Astrocyte (in vitro differentiated cells and primary cell): ENCODE measurements around the gene ABLIM2. TPM values are rescaled to one million over a fixed set of nuclear protein-coding genes. Genes with fewer than 3 reads are reported as not detected.

Source experiments
- DNase-seq: peaks from one replicate; pipeline ENCODE4 v3.0.0-alpha.2; 2010; ENCODE audit warnings: low read depth
- FAIRE-seq: peaks from 2 replicates; lab custom pipeline; 2011; peaks lifted over from hg19 to GRCh38; lab: Jason Lieb, UNC
- H2AFZ ChIP-seq: 2 replicates; pipeline ENCODE4 v1.6.0; 2012; ENCODE audit warnings: low read depth, low read length, inconsistent platforms
- H3K27ac ChIP-seq: 2 replicates; pipeline ENCODE4 v1.5.1; 2011; ENCODE audit warnings: low read depth, low read length, inconsistent platforms
- H3K27me3 ChIP-seq: 2 replicates; pipeline ENCODE4 v1.6.0; 2011; ENCODE audit warnings: low read length, inconsistent platforms; ENCODE audit not compliant: insufficient read depth
- H3K36me3 ChIP-seq: 2 replicates; pipeline ENCODE4 v1.5.1; 2011; ENCODE audit warnings: low read length, inconsistent platforms; ENCODE audit not compliant: insufficient read depth
- H3K4me1 ChIP-seq: 2 replicates; pipeline ENCODE4 v1.5.1; 2011; ENCODE audit warnings: low read length, inconsistent platforms; ENCODE audit not compliant: insufficient read depth
- H3K4me2 ChIP-seq: 2 replicates; pipeline ENCODE4 v1.6.0; 2012; ENCODE audit warnings: low read length, inconsistent platforms
- H3K4me3 ChIP-seq: 2 replicates; pipeline ENCODE4 v1.5.1; 2011; ENCODE audit warnings: low read depth, mild to moderate bottlenecking, low read length, inconsistent platforms; ENCODE audit not compliant: insufficient read depth
- H3K79me2 ChIP-seq: 2 replicates; pipeline ENCODE4 v1.6.0; 2012; ENCODE audit warnings: mild to moderate bottlenecking, low read length, inconsistent platforms; ENCODE audit not compliant: insufficient read depth
- H3K9ac ChIP-seq: 2 replicates; pipeline ENCODE4 v1.6.0; 2012; ENCODE audit warnings: mild to moderate bottlenecking, low read length, inconsistent platforms
- H3K9me3 ChIP-seq: 2 replicates; pipeline ENCODE4 v1.5.1; 2012; ENCODE audit warnings: low read depth, mild to moderate bottlenecking, low read length, inconsistent platforms; ENCODE audit not compliant: insufficient read depth
- H4K20me1 ChIP-seq: 2 replicates; pipeline ENCODE4 v1.6.0; 2012; ENCODE audit warnings: low read length, inconsistent platforms; ENCODE audit not compliant: insufficient read depth
- H3K27ac Mint-ChIP-seq: one replicate; pipeline ENCODE4 v1.8.0; 2021; ENCODE audit warnings: mild to moderate bottlenecking, mixed read lengths; ENCODE audit not compliant: unreplicated experiment
- H3K27me3 Mint-ChIP-seq: one replicate; pipeline ENCODE4 v1.8.0; 2021; ENCODE audit warnings: low read depth, mixed read lengths; ENCODE audit not compliant: unreplicated experiment
- H3K36me3 Mint-ChIP-seq: one replicate; pipeline ENCODE4 v1.8.0; 2021; ENCODE audit warnings: low read depth, mixed read lengths; ENCODE audit not compliant: unreplicated experiment
- H3K4me1 Mint-ChIP-seq: one replicate; pipeline ENCODE4 v1.8.0; 2021; ENCODE audit warnings: low read depth, mixed read lengths; ENCODE audit not compliant: unreplicated experiment
- H3K4me3 Mint-ChIP-seq: one replicate; pipeline ENCODE4 v1.8.0; 2021; ENCODE audit warnings: mild to moderate bottlenecking, moderate library complexity, mixed read lengths; ENCODE audit not compliant: unreplicated experiment
- H3K9me3 Mint-ChIP-seq: one replicate; pipeline ENCODE4 v1.8.0; 2021; ENCODE audit warnings: mild to moderate bottlenecking, mixed read lengths; ENCODE audit not compliant: unreplicated experiment
- EZH2 ChIP-seq: IDR thresholded peaks from 2 replicates; pipeline ENCODE4 v1.6.1; 2012; ENCODE audit warnings: mild to moderate bottlenecking, low read length, inconsistent platforms; ENCODE audit not compliant: insufficient read depth
- total RNA-seq: library from RNA; stranded (reverse); gene quantifications from 2 replicates; pipeline ENCODE4 v1.2.1, GENCODE V29; 2021
- TF ChIP-seq, protein P1 (sequence below): IDR thresholded peaks from 2 replicates; pipeline ENCODE4 v1.5.1; 2011; ENCODE audit warnings: low read depth, mild to moderate bottlenecking, inconsistent platforms, low read length, moderate library complexity; ENCODE audit not compliant: insufficient read depth

ABLIM2 gene
- total RNA-seq, 1 donor from 2014 or later, result 0.50 TPM

DNA sequence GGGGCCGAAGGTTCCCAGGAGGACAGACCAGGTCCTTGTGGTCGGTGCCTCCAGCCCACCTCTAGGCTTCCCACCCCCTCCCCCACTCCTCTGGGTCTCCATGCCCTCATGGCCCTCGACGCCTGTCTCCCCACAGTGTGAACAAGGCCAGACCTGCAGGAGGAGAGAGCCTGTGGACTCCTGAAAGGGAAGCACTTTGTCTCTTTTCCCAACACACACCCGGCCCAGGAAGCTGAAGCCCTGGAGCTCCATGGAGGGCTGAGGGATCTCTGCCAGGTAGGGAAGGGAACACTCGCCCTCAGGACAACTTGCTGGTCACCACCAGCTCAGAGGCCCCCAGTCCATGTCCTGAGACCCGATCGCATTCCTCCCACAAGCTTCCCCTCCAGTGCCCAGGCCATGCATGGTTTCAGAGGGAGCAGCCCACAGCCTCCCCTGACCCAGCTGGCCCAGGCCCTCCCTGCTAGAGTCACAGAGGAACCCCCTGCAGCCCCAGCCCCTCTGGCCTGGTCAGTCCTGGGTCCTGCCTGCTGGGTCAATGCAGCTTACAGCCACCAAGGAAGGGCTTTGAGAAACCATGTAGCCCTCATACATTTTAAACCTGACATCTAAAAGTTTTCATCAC, 60.8 kb downstream of the ABLIM2 start:
- Histone ChIP-seq H4K20me1 (no peaks in the 10 kb centered on the region), H3K9ac (no peak overlapping the region), H3K4me2 (no peak overlapping the region), H3K9me3 (peaks cover 5% of the 10 kb centered on the region), H3K27ac (no peak overlapping the region), H3K4me1 (no peaks in the 10 kb centered on the region), H3K27me3 (peaks cover 12% of the 10 kb centered on the region), H3K36me3 (no peaks in the 10 kb centered on the region), H2AFZ (no peak overlapping the region), H3K4me3 (no peak overlapping the region), H3K79me2 (no peaks in the 10 kb centered on the region)
- peaks cover 14% of the 10 kb centered on the region for H3K9me3 Mint-ChIP-seq
- H3K27me3 Mint-ChIP-seq, result peaks cover 45% of the 10 kb centered on the region
- H3K4me3 Mint-ChIP-seq, result no peak overlapping the region
- DNase-seq, result no peak
- TF ChIP-seq, protein P1, sequence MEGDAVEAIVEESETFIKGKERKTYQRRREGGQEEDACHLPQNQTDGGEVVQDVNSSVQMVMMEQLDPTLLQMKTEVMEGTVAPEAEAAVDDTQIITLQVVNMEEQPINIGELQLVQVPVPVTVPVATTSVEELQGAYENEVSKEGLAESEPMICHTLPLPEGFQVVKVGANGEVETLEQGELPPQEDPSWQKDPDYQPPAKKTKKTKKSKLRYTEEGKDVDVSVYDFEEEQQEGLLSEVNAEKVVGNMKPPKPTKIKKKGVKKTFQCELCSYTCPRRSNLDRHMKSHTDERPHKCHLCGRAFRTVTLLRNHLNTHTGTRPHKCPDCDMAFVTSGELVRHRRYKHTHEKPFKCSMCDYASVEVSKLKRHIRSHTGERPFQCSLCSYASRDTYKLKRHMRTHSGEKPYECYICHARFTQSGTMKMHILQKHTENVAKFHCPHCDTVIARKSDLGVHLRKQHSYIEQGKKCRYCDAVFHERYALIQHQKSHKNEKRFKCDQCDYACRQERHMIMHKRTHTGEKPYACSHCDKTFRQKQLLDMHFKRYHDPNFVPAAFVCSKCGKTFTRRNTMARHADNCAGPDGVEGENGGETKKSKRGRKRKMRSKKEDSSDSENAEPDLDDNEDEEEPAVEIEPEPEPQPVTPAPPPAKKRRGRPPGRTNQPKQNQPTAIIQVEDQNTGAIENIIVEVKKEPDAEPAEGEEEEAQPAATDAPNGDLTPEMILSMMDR, result no peak
- no peak for TF ChIP-seq EZH2
- FAIRE-seq, result no peak
- peaks cover 1% of the 10 kb centered on the region for H3K4me1 Mint-ChIP-seq
- H3K27ac Mint-ChIP-seq, result no peak overlapping the region
- H3K36me3 Mint-ChIP-seq, result peaks cover 3% of the 10 kb centered on the region

DNA sequence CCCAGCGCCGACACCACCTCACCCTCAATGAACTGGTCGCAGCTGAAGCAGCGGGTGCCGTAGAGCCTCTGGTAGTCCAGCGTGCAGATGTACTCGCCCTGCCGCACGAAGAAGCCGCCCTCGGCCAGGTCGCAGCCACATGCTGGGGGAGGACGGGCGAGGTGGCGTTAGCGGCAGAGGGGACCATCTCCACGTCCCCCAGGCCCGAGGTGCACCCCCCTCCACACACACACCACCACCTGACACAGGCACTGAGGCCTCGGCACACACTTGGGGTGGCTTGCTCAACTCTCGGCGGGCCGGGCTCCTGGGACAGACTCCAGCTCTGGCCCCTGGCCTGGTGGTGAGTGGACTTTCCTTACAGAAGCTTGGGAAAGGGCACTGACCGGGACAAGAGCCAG, 61.5 kb downstream of the ABLIM2 start:
- H3K27ac ChIP-seq, result no peak overlapping the region
- H3K36me3 Mint-ChIP-seq, result peaks cover 3% of the 10 kb centered on the region
- H3K36me3 ChIP-seq, result no peaks in the 10 kb centered on the region
- DNase-seq, result no peak
- no peak for TF ChIP-seq EZH2
- TF ChIP-seq, protein P1, result no peak
- peaks cover 1% of the 10 kb centered on the region for H3K4me1 Mint-ChIP-seq
- H3K4me3 ChIP-seq, result no peak overlapping the region
- H3K9me3 ChIP-seq, result peaks cover 5% of the 10 kb centered on the region
- peaks cover 38% of the 10 kb centered on the region for H3K27me3 Mint-ChIP-seq
- peaks cover 10% of the 10 kb centered on the region for H3K27me3 ChIP-seq
- H3K4me3 Mint-ChIP-seq, result no peak overlapping the region
- no peaks in the 10 kb centered on the region for H3K4me1 ChIP-seq
- H3K9me3 Mint-ChIP-seq, result peaks cover 14% of the 10 kb centered on the region
- H3K79me2 ChIP-seq, result no peaks in the 10 kb centered on the region
- H3K4me2 ChIP-seq, result no peak overlapping the region
- no peaks in the 10 kb centered on the region for H4K20me1 ChIP-seq
- no peak overlapping the region for H2AFZ ChIP-seq
- FAIRE-seq, result no peak
- no peak overlapping the region for H3K9ac ChIP-seq
- no peak overlapping the region for H3K27ac Mint-ChIP-seq

DNA sequence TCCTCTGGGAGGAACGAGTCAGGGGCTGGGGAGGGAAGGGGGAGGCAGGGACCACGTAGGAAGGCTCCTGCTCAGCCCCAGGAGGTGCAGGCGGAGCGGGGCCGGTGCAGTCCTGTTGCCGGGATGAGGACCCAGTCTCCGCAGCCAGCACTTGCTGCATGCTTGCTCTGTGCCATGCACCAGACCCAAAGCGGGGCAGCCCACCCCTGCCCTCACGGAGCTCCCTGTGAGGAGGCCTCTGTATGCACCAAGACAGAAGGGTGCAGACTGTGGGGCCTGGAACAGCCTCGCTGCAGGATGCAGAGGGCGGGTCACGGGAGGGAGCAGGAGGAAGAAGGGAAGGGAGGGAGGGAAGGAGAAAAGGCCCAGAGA, 61.9 kb downstream of the ABLIM2 start:
- Histone ChIP-seq H3K27ac (no peak overlapping the region), H3K79me2 (no peaks in the 10 kb centered on the region), H3K9ac (no peak overlapping the region), H3K36me3 (no peaks in the 10 kb centered on the region), H3K9me3 (peaks cover 5% of the 10 kb centered on the region), H3K4me3 (no peak overlapping the region), H3K27me3 (peaks cover 6% of the 10 kb centered on the region), H4K20me1 (no peaks in the 10 kb centered on the region), H2AFZ (no peak overlapping the region), H3K4me2 (no peak overlapping the region), H3K4me1 (no peaks in the 10 kb centered on the region)
- Mint-ChIP-seq H3K36me3 (peaks cover 3% of the 10 kb centered on the region), H3K27me3 (peaks cover 33% of the 10 kb centered on the region), H3K27ac (no peak overlapping the region), H3K4me1 (peaks cover 1% of the 10 kb centered on the region), H3K9me3 (peaks cover 14% of the 10 kb centered on the region), H3K4me3 (no peak overlapping the region)
- DNase-seq (no peak), FAIRE-seq (no peak)
- no peak for TF ChIP-seq EZH2
- TF ChIP-seq, protein P1, result no peak
